GM12878 (cell line): ENCODE results near the gene UAP1. TPM values are rescaled to one million over a fixed set of nuclear protein-coding genes. Genes with fewer than 3 reads are reported as not detected.
A peak's percentile ranks its signal among the peaks of the same experiment; 100 is the strongest.

Source experiments
- ATAC-seq: fragments of 200-7000 bp; cut with Tn5 transposase; 3 replicates; pipeline ENCODE4 v1.9.1; 2020; ENCODE audit warnings: mild to moderate bottlenecking, moderate library complexity
- BruUV-seq: library from RNA; stranded (reverse); fragments of 400-500 nt; replicated peaks from 2 replicates; lab custom pipeline; 2021; lab: Mats Ljungman, UMichigan
- CTCF ChIA-PET: fragments of 300-600 bp; sonication (Branson Sonifier 250); formaldehyde crosslinking; extraction: SDS; loops from one replicate; lab custom pipeline; 2021; ENCODE audit warnings: inconsistent platforms; lab: Yijun Ruan, JAX
- POLR2A ChIA-PET: fragments of 350-600 bp; formaldehyde crosslinking; extraction: SDS; loops from one replicate; lab custom pipeline; 2021; ENCODE audit warnings: inconsistent platforms; lab: Charles Lee
- RAD21 ChIA-PET: fragments of 300-600 bp; sonication (Branson Sonifier 250); formaldehyde crosslinking; loops from one replicate; lab custom pipeline; 2023; ENCODE audit warnings: antibody characterized with exemption; ENCODE audit not compliant: unreplicated experiment; lab: Charles Lee
- SMC1A ChIA-PET: fragments of 300-600 bp; sonication (Branson Sonifier 250); formaldehyde crosslinking; loops from one replicate; lab custom pipeline; 2023; ENCODE audit not compliant: unreplicated experiment, uncharacterized antibody; lab: Charles Lee
- DNase-seq: peaks from one replicate; pipeline ENCODE4 v3.0.0-alpha.2; 2011; ENCODE audit warnings: low read depth, low spot score
- FAIRE-seq: peaks from 3 replicates; lab custom pipeline; 2011; peaks lifted over from hg19 to GRCh38; lab: Jason Lieb, UNC
- H2AFZ ChIP-seq: 2 replicates; pipeline ENCODE4 v1.6.0; 2011; ENCODE audit warnings: low read depth, low read length, control low read depth; ENCODE audit not compliant: control insufficient read depth
- H3K27ac ChIP-seq: 2 replicates; pipeline ENCODE4 v1.5.1; 2011; ENCODE audit warnings: control low read depth; ENCODE audit not compliant: control insufficient read depth, insufficient read depth
- H3K27me3 ChIP-seq, 2 experiments: replicated peaks in 1 of 2; 2 replicates each; pipeline versions ENCODE4 v1.6.0 to v1.6.1; 2011; ENCODE audit warnings: low read length in 1 of 2; ENCODE audit not compliant: control insufficient read depth in 2 of 2, insufficient read depth in 2 of 2
- H3K36me3 ChIP-seq, 2 experiments: 2 replicates each; pipeline ENCODE4 v1.5.1; 2011; ENCODE audit warnings: low read length in 1 of 2; ENCODE audit not compliant: control insufficient read depth in 2 of 2, insufficient read depth in 2 of 2
- H3K4me1 ChIP-seq: 2 replicates; pipeline ENCODE4 v1.6.1; 2011; ENCODE audit warnings: mild to moderate bottlenecking, low read length, moderate library complexity, mixed read lengths; ENCODE audit not compliant: control insufficient read depth, insufficient read depth
- H3K4me2 ChIP-seq: 2 replicates; pipeline ENCODE4 v1.6.0; 2011; ENCODE audit warnings: control low read depth; ENCODE audit not compliant: control insufficient read depth, insufficient read depth
- H3K4me3 ChIP-seq: fragments of 200-600 bp; sonication (generic); 2 replicates; pipeline ENCODE4 v1.5.1; 2016
- H3K79me2 ChIP-seq: 2 replicates; pipeline ENCODE4 v1.6.0; 2011; ENCODE audit warnings: low read length; ENCODE audit not compliant: control insufficient read depth, insufficient read depth
- H3K9ac ChIP-seq: 2 replicates; pipeline ENCODE4 v1.8.0; 2011; ENCODE audit warnings: low read length, control low read depth, mixed read lengths; ENCODE audit not compliant: control insufficient read depth, insufficient read depth
- H3K9me3 ChIP-seq: replicated peaks from 3 replicates; pipeline ENCODE4 v1.5.1; 2011; ENCODE audit warnings: mild to moderate bottlenecking, low read length; ENCODE audit not compliant: control insufficient read depth, insufficient read depth
- H4K20me1 ChIP-seq: 2 replicates; pipeline ENCODE4 v1.6.0; 2011; ENCODE audit not compliant: control insufficient read depth, insufficient read depth
- BCL3 ChIP-seq: IDR thresholded peaks from 2 replicates; pipeline ENCODE4 v1.6.1; 2011; ENCODE audit warnings: borderline replicate concordance, low read depth, mild to moderate bottlenecking, moderate library complexity, low read length; ENCODE audit not compliant: insufficient read depth, poor library complexity, severe bottlenecking
- CREM ChIP-seq: IDR thresholded peaks from 2 replicates; pipeline ENCODE4 v1.6.1; 2014; ENCODE audit warnings: antibody characterized with exemption, low read depth
- DPF2 ChIP-seq: fragments of 450-650 bp; IDR thresholded peaks from 2 replicates; pipeline ENCODE4 v1.6.1; 2017; ENCODE audit warnings: mild to moderate bottlenecking
- ELK1 ChIP-seq: IDR thresholded peaks from 2 replicates; pipeline ENCODE4 v1.6.1; 2012; ENCODE audit warnings: low read depth, low read length, improper control_type of control experiment
- IRF3 ChIP-seq: fragments of 450-650 bp; IDR thresholded peaks from 2 replicates; pipeline ENCODE4 v1.6.1; 2014; ENCODE audit warnings: mild to moderate bottlenecking
- IRF4 ChIP-seq: IDR thresholded peaks from 2 replicates; pipeline ENCODE4 v1.6.1; 2011; ENCODE audit warnings: low read depth, low read length
- MAX ChIP-seq: IDR thresholded peaks from 2 replicates; pipeline ENCODE4 v1.6.1; 2012; ENCODE audit warnings: low read depth, low read length, improper control_type of control experiment
- MEF2B ChIP-seq: fragments of 450-650 bp; IDR thresholded peaks from 2 replicates; pipeline ENCODE4 v1.6.1; 2018; ENCODE audit warnings: mild to moderate bottlenecking, moderate library complexity; ENCODE audit not compliant: partially characterized antibody, poor library complexity, severe bottlenecking
- MLLT1 ChIP-seq: fragments of 450-650 bp; IDR thresholded peaks from 2 replicates; pipeline ENCODE4 v1.6.1; 2016; ENCODE audit warnings: mild to moderate bottlenecking
- NBN ChIP-seq: fragments of 450-650 bp; IDR thresholded peaks from 2 replicates; pipeline ENCODE4 v1.6.1; 2016
- PKNOX1 ChIP-seq: fragments of 450-650 bp; IDR thresholded peaks from 2 replicates; pipeline ENCODE4 v1.6.1; 2016; ENCODE audit warnings: mild to moderate bottlenecking
- RAD21 ChIP-seq: IDR thresholded peaks from 2 replicates; pipeline ENCODE4 v1.6.1; 2011; ENCODE audit warnings: mild to moderate bottlenecking, low read depth, low read length, moderate library complexity; ENCODE audit not compliant: insufficient read depth
- RUNX3 ChIP-seq: IDR thresholded peaks from 2 replicates; pipeline ENCODE4 v1.6.1; 2012; ENCODE audit warnings: low read length, inconsistent platforms
- SPI1 ChIP-seq: IDR thresholded peaks from 2 replicates; pipeline ENCODE4 v1.6.1; 2011; ENCODE audit warnings: low read depth, mild to moderate bottlenecking, low read length, moderate library complexity, borderline replicate concordance; ENCODE audit not compliant: insufficient read depth
- SUPT20H ChIP-seq: IDR thresholded peaks from 2 replicates; pipeline ENCODE4 v1.6.1; 2011; ENCODE audit warnings: low read depth, mild to moderate bottlenecking, low read length, moderate library complexity, borderline replicate concordance; ENCODE audit not compliant: control insufficient read depth
- TCF12 ChIP-seq: IDR thresholded peaks from 2 replicates; pipeline ENCODE4 v1.6.1; 2011; ENCODE audit warnings: low read depth, mild to moderate bottlenecking, low read length
- ZNF274 ChIP-seq: IDR thresholded peaks from one replicate; pipeline ENCODE4 v1.8.0; 2011; ENCODE audit not compliant: insufficient read length, insufficient read depth
- WGBS: methylation state at CpG from one replicate; pipeline ENCODE4 v1.1.6; 2016; ENCODE audit warnings: low lambda C conversion rate; ENCODE audit not compliant: insufficient replicate concordance, insufficient coverage; ENCODE audit errors: missing lambda C conversion rate; 5-methylcytosine and 5-hydroxymethylcytosine counted together
- in situ Hi-C: fragments of 300-500 bp; cut with MboI; formaldehyde crosslinking; loops from 9 replicates; pipeline ENCODE4 v1.14.3; 2018; ENCODE audit warnings: mixed read lengths
- intact Hi-C: fragments of 100-400 bp; cut with micrococcal nuclease; formaldehyde crosslinking; loops from one replicate; pipeline ENCODE4 v1.14.2; 2022; ENCODE audit not compliant: unreplicated experiment
- polyA plus RNA-seq, 11 experiments: library from polyadenylated mRNA; depleted of rRNA in 4 of 11; unstranded in 6 of 11; stranded (reverse) in 5 of 11; fragments of >200 nt; fragmentation: Nextera tagmentation in 4 of 11; fragmentation: Illumina TruSeq in 1 of 11; extraction: Ambion mirVana in 4 of 11; extraction: Trizol in 1 of 11; gene quantifications; 1 replicate in 1 of 11; 2 replicates in 10 of 11; pipeline versions ENCODE4 v1.2.1 to v1.2.3, GENCODE V29; 2011 to 2016; ENCODE audit warnings: inconsistent platforms in 2 of 11, missing spikeins in 2 of 11, low read depth in 1 of 11
- total RNA-seq, 4 experiments: library from RNA; depleted of rRNA in 3 of 4; stranded (reverse); fragments of >200 nt in 3 of 4; fragmentation: Illumina TruSeq in 1 of 4; extraction: Trizol in 1 of 4; gene quantifications; 2 replicates each; pipeline versions ENCODE4 v1.2.1 to v1.2.3, GENCODE V29; 2013 to 2021

The UAP1 gene
- total and polyA plus RNA-seq, 10 of the 15 experiments (the other 5 are each of a cell fraction or from before 2014, with no cell fraction given): 19.2 to 43.0 (median 30.7) TPM

- in situ Hi-C loops (no loop called here), intact Hi-C loops (no loop called here)
- H4K20me1 ChIP-seq: no peaks in the 10 kb centered on the region
- FAIRE-seq: no peak
- 73% methylated on average over 6 of the region's 7 CpGs for WGBS
- 0 out of 2 replicates have a peak overlapping the region, but pooled peaks have one; percentile 38 for H3K4me2 ChIP-seq
- no peak overlapping the region for H3K4me3 ChIP-seq
- CTCF ChIA-PET: interaction anchor here (0.7 to 1.9 kb wide), 3 partner anchors 9 to 209 kb away, joined by 3 to 8 read pairs (median 3); no protein-coding TSS in a partner anchor
- H3K27me3 ChIP-seq: no peaks in the 10 kb centered on the region
- H2AFZ ChIP-seq: no peak overlapping the region
- BruUV-seq: no TSS peak
- H3K27ac ChIP-seq: no peak overlapping the region
- POLR2A ChIA-PET: interaction anchor here (1.0 kb wide), 1 partner anchor 10 kb away, joined by 4 read pairs; no protein-coding TSS in a partner anchor
- RAD21 ChIA-PET: interaction anchor here (1.5 to 3.2 kb wide), 2 partner anchors 9 to 160 kb away, joined by 4 to 15 read pairs; no protein-coding TSS in a partner anchor
- peaks cover 9% of the 10 kb centered on the region; the same call in 1 of the 2 replicates for H3K4me1 ChIP-seq
- H3K9me3 ChIP-seq: no peaks in the 10 kb centered on the region
- SMC1A ChIA-PET: interaction anchor here (0.7 to 1.5 kb wide), 2 partner anchors 8 to 11 kb away, joined by 3 to 4 read pairs; no protein-coding TSS in a partner anchor
- DNase-seq: no peak
- H3K9ac ChIP-seq: no peak overlapping the region
- ATAC-seq: peak; percentile 91
- H3K36me3 ChIP-seq: no peaks in the 10 kb centered on the region
- H3K79me2 ChIP-seq: no peaks in the 10 kb centered on the region
- TF ChIP-seq CREM: no peak
- TF ChIP-seq MAX: no peak
- no peak for TF ChIP-seq TCF12
- TF ChIP-seq NBN: peak; percentile 70
- no peak for TF ChIP-seq MEF2B
- TF ChIP-seq SUPT20H: no peak
- TF ChIP-seq ZNF274: no peak
- peak; percentile 72 for TF ChIP-seq MLLT1
- TF ChIP-seq PKNOX1: no peak; the same call in 1 of the 2 replicates
- no peak for TF ChIP-seq BCL3
- TF ChIP-seq RAD21: no peak
- peak; percentile 52; the same call in 1 of the 2 replicates for TF ChIP-seq IRF4
- peak; percentile 91 for TF ChIP-seq SPI1
- no peak for TF ChIP-seq IRF3
- TF ChIP-seq DPF2: peak; percentile 58; the same call in 1 of the 2 replicates
- TF ChIP-seq RUNX3: peak; percentile 89
- no peak for TF ChIP-seq ELK1
Observed at GRCh38 chr1:162639718-162640117, 78.2 kb downstream of the UAP1 start.
